RWPE2 (cell line): ENCODE data around the gene CAVIN3.

Experiments
- ATAC-seq: fragments of 200-7000 bp; cut with Tn5 transposase; 3 replicates; pipeline ENCODE4 v1.9.1; 2021; ENCODE audit warnings: low read depth
- DNase-seq: peaks from one replicate; pipeline ENCODE4 v3.0.0-alpha.2; 2020; ENCODE audit warnings: low spot score
- H3K27ac ChIP-seq: fragments of 450-650 bp; 2 replicates; pipeline ENCODE4 v1.5.1; 2017; ENCODE audit warnings: mild to moderate bottlenecking; ENCODE audit not compliant: poor library complexity, severe bottlenecking
- H3K27me3 ChIP-seq: fragments of 250-450 bp; sonication (Bioruptor Pico); 2 replicates; pipeline ENCODE4 v1.5.1; 2021; ENCODE audit warnings: mild to moderate bottlenecking, moderate library complexity; ENCODE audit not compliant: insufficient read depth, poor library complexity, severe bottlenecking
- H3K36me3 ChIP-seq: fragments of 250-450 bp; sonication (Bioruptor Pico); 2 replicates; pipeline ENCODE4 v1.5.1; 2020; ENCODE audit warnings: low read depth, mild to moderate bottlenecking, moderate library complexity
- H3K4me1 ChIP-seq: fragments of 250-450 bp; sonication (Bioruptor Pico); 2 replicates; pipeline ENCODE4 v1.5.1; 2021; ENCODE audit warnings: mild to moderate bottlenecking, moderate library complexity; ENCODE audit not compliant: insufficient read depth, poor library complexity, severe bottlenecking
- H3K4me3 ChIP-seq: fragments of 250-450 bp; sonication (Bioruptor Pico); 2 replicates; pipeline ENCODE4 v1.5.1; 2021; ENCODE audit warnings: mild to moderate bottlenecking, moderate library complexity; ENCODE audit not compliant: severe bottlenecking
- H3K9me3 ChIP-seq: fragments of 250-450 bp; sonication (Bioruptor Pico); 2 replicates; pipeline ENCODE4 v1.5.1; 2021; ENCODE audit warnings: mild to moderate bottlenecking, moderate library complexity; ENCODE audit not compliant: severe bottlenecking
- CTCF ChIP-seq: fragments of 450-650 bp; IDR thresholded peaks from one replicate; pipeline ENCODE4 v1.5.1; 2017; ENCODE audit warnings: mild to moderate bottlenecking, moderate library complexity; ENCODE audit not compliant: poor library complexity, severe bottlenecking

Gene CAVIN3

GRCh38 chr11:6336293-6336692, 16.0 kb upstream of the CAVIN3 start:
- Histone ChIP-seq H3K4me1 (no peaks in the 10 kb centered on the region), H3K36me3 (no peaks in the 10 kb centered on the region), H3K9me3 (no peaks in the 10 kb centered on the region), H3K4me3 (no peak overlapping the region), H3K27ac (no peak overlapping the region), H3K27me3 (no peaks in the 10 kb centered on the region)
- no peak for ATAC-seq
- no peak for DNase-seq
- no peak for TF ChIP-seq CTCF

GRCh38 chr11:6334806-6335205, 14.5 kb upstream of the CAVIN3 start:
- DNase-seq (no peak), ATAC-seq (no peak)
- H3K27me3 ChIP-seq: no peaks in the 10 kb centered on the region
- TF ChIP-seq CTCF: no peak
- H3K36me3 ChIP-seq: no peaks in the 10 kb centered on the region
- no peaks in the 10 kb centered on the region for H3K9me3 ChIP-seq
- no peaks in the 10 kb centered on the region for H3K4me1 ChIP-seq
- no peak overlapping the region for H3K4me3 ChIP-seq
- no peak overlapping the region for H3K27ac ChIP-seq

GRCh38 chr11:6333095-6333494, 12.8 kb upstream of the CAVIN3 start:
- Histone ChIP-seq H3K4me3 (no peak overlapping the region), H3K27ac (no peak overlapping the region), H3K9me3 (no peaks in the 10 kb centered on the region), H3K36me3 (no peaks in the 10 kb centered on the region), H3K27me3 (no peaks in the 10 kb centered on the region), H3K4me1 (no peaks in the 10 kb centered on the region)
- no peak for TF ChIP-seq CTCF
- DNase-seq: no peak
- no peak for ATAC-seq

GRCh38 chr11:6332066-6332465, 11.8 kb upstream of the CAVIN3 start:
- Histone ChIP-seq H3K36me3 (no peaks in the 10 kb centered on the region), H3K27ac (no peak overlapping the region), H3K4me3 (no peak overlapping the region), H3K4me1 (no peaks in the 10 kb centered on the region), H3K9me3 (no peaks in the 10 kb centered on the region), H3K27me3 (no peaks in the 10 kb centered on the region)
- ATAC-seq (no peak), DNase-seq (no peak)
- no peak for TF ChIP-seq CTCF

- TF ChIP-seq CTCF: no peak
- Histone ChIP-seq H3K27ac (no peak overlapping the region), H3K36me3 (no peaks in the 10 kb centered on the region), H3K27me3 (no peaks in the 10 kb centered on the region), H3K9me3 (no peaks in the 10 kb centered on the region), H3K4me3 (no peak overlapping the region), H3K4me1 (no peaks in the 10 kb centered on the region)
- no peak for ATAC-seq
- no peak for DNase-seq
Measured at GRCh38 chr11:6328321-6328720, 8.0 kb upstream of the CAVIN3 start.
